ENCODE measurements around the gene RHOG.

RHOG gene

GRCh38 chr11:3840870-3841425 is at the start of gene RHOG:
Gene RHOG, minus strand, starts transcription at chr11:3840959. Its CDS starts 12,821 bp downstream, at chr11:3828138.
- peak within 1 kb of the TSS; percentile 74 for H3K4me3 ChIP-seq (ENCODE audit: low read depth, low read length)
- DNase-seq (ENCODE audit: low read depth), result peak; percentile 87

GRCh38 chr11:3890014-3890413 is 49.3 kb upstream of the RHOG start:
- H3K4me3 ChIP-seq (ENCODE audit: low read depth, low read length), result no peak overlapping the region
- no peak for DNase-seq (ENCODE audit: low read depth)
- no peak for TF ChIP-seq CTCF (conservative IDR thresholded peaks at IDR 0.05; ENCODE audit: low read depth, low read length)

More at GRCh38 chr11:3840870-3841425, at the start of gene RHOG:
- no peak for TF ChIP-seq CTCF (conservative IDR thresholded peaks at IDR 0.05; ENCODE audit: low read depth, low read length)

- TF ChIP-seq CTCF (conservative IDR thresholded peaks at IDR 0.05; ENCODE audit: low read depth, low read length), result no peak
- no peak for DNase-seq (ENCODE audit: low read depth)
- H3K4me3 ChIP-seq (ENCODE audit: low read depth, low read length), result no peak overlapping the region
These were observed 48.1 kb upstream of the RHOG start for GRCh38 chr11:3888876-3889275.

GRCh38 chr11:3886985-3887384 is 46.2 kb upstream of the RHOG start:
- TF ChIP-seq CTCF (conservative IDR thresholded peaks at IDR 0.05; ENCODE audit: low read depth, low read length), result no peak
- no peak overlapping the region for H3K4me3 ChIP-seq (ENCODE audit: low read depth, low read length)
- DNase-seq (ENCODE audit: low read depth), result no peak

GRCh38 chr11:3885855-3886254 is 45.1 kb upstream of the RHOG start:
- no peak for DNase-seq (ENCODE audit: low read depth)
- no peak overlapping the region for H3K4me3 ChIP-seq (ENCODE audit: low read depth, low read length)

GRCh38 chr11:3882655-3883054 is 41.9 kb upstream of the RHOG start:
- H3K4me3 ChIP-seq (ENCODE audit: low read depth, low read length), result no peak overlapping the region
- DNase-seq (ENCODE audit: low read depth), result peak; percentile 17
- no peak for TF ChIP-seq CTCF (conservative IDR thresholded peaks at IDR 0.05; ENCODE audit: low read depth, low read length)

More at GRCh38 chr11:3885855-3886254, 45.1 kb upstream of the RHOG start:
- no peak for TF ChIP-seq CTCF (conservative IDR thresholded peaks at IDR 0.05; ENCODE audit: low read depth, low read length)

- DNase-seq (ENCODE audit: low read depth), result peak; percentile 20
- TF ChIP-seq CTCF (conservative IDR thresholded peaks at IDR 0.05; ENCODE audit: low read depth, low read length), result no peak
- H3K4me3 ChIP-seq (ENCODE audit: low read depth, low read length), result no peak overlapping the region
These were observed 40.0 kb upstream of the RHOG start for GRCh38 chr11:3880724-3881123.

Data from choroid plexus epithelial cell (primary cell).